K562 (cell line): ENCODE measurements around the gene KAZN. TPM values are rescaled to one million over a fixed set of nuclear protein-coding genes. Genes with fewer than 3 reads are reported as not detected.
A peak's percentile ranks its signal among the peaks of the same experiment; 100 is the strongest.

ENCODE experiments used
- BRCA1 ChIP-seq, 2 experiments: fragments of 450-650 bp in 1 of 2; sonication (generic) in 1 of 2; formaldehyde crosslinking in 1 of 2; IDR thresholded peaks; 2 replicates each; pipeline versions ENCODE4 v1.5.0 to v1.6.1; 2017 to 2020; ENCODE audit warnings: mild to moderate bottlenecking in 1 of 2, missing genetic modification reagents in 1 of 2
- CBX1 ChIP-seq: sonication (generic); IDR thresholded peaks from 2 replicates; pipeline ENCODE4 v1.6.1; 2016; ENCODE audit warnings: antibody characterized with exemption, low read depth, mild to moderate bottlenecking
- CBX3 ChIP-seq, 2 experiments: IDR thresholded peaks; 1 replicate in 1 of 2; 2 replicates in 1 of 2; pipeline ENCODE4 v1.6.1; 2012; ENCODE audit warnings: inconsistent platforms in 2 of 2, low read length in 2 of 2, borderline replicate concordance in 1 of 2, control low read depth in 1 of 2
- FIP1L1 ChIP-seq: fragments of 200-400 bp; formaldehyde crosslinking; IDR thresholded peaks from 2 replicates; pipeline ENCODE4 v1.6.1; 2018; ENCODE audit warnings: mild to moderate bottlenecking, low read depth, low read length; ENCODE audit not compliant: poor library complexity, severe bottlenecking
- HDAC3 ChIP-seq: fragments of 450-650 bp; IDR thresholded peaks from 2 replicates; pipeline ENCODE4 v1.6.1; 2018; ENCODE audit warnings: borderline replicate concordance, mild to moderate bottlenecking, moderate library complexity; ENCODE audit not compliant: partially characterized antibody
- HMGN3 ChIP-seq: IDR thresholded peaks from 2 replicates; pipeline ENCODE4 v1.6.1; 2011; ENCODE audit warnings: borderline replicate concordance, low read depth, mild to moderate bottlenecking, mixed read lengths, low read length; ENCODE audit not compliant: insufficient read length; ENCODE audit errors: extremely low read depth
- HNRNPUL1 ChIP-seq: fragments of 200-400 bp; formaldehyde crosslinking; IDR thresholded peaks from 2 replicates; pipeline ENCODE4 v1.6.1; 2017; ENCODE audit warnings: low read length
- KAT7 ChIP-seq: sonication (generic); formaldehyde crosslinking; IDR thresholded peaks from 2 replicates; pipeline ENCODE4 v1.8.0; 2022; ENCODE audit warnings: missing genetic modification reagents, mild to moderate bottlenecking, borderline replicate concordance
- KLF10 ChIP-seq: fragments of 250-450 bp; sonication (Bioruptor Pico); IDR thresholded peaks from 2 replicates; pipeline ENCODE4 v1.6.1; 2021; ENCODE audit warnings: matching md5 sums
- MCM5 ChIP-seq: fragments of 450-650 bp; IDR thresholded peaks from 2 replicates; pipeline ENCODE4 v1.6.1; 2016; ENCODE audit warnings: low read depth
- POU5F1 ChIP-seq: fragments of 150-350 bp; IDR thresholded peaks from 2 replicates; pipeline ENCODE4 v1.6.1; 2014; ENCODE audit warnings: borderline replicate concordance, low read length, low read depth, mild to moderate bottlenecking; ENCODE audit not compliant: partially characterized antibody
- RAD51 ChIP-seq: fragments of 450-650 bp; IDR thresholded peaks from 2 replicates; pipeline ENCODE4 v1.7.1; 2016; ENCODE audit warnings: low read depth, mild to moderate bottlenecking, borderline replicate concordance
- RNF2 ChIP-seq: sonication (generic); IDR thresholded peaks from 2 replicates; pipeline ENCODE4 v1.6.1; 2016
- SLC30A9 ChIP-seq: fragments of 250-450 bp; sonication (Bioruptor Pico); IDR thresholded peaks from 2 replicates; pipeline ENCODE4 v1.8.0; 2022; ENCODE audit warnings: mild to moderate bottlenecking, moderate library complexity
- SMARCA4 ChIP-seq: fragments of 450-650 bp; IDR thresholded peaks from 2 replicates; pipeline ENCODE4 v1.6.1; 2016
- ZNF133 ChIP-seq: fragments of 250-450 bp; sonication (Bioruptor Pico); IDR thresholded peaks from 2 replicates; pipeline ENCODE4 v1.4.0; 2020; ENCODE audit warnings: mild to moderate bottlenecking
- ZNF174 ChIP-seq: fragments of 250-450 bp; sonication (Bioruptor Pico); IDR thresholded peaks from 2 replicates; pipeline ENCODE4 v1.4.0; 2020; ENCODE audit warnings: mild to moderate bottlenecking
- ZNF24 ChIP-seq: fragments of 450-650 bp; IDR thresholded peaks from 2 replicates; pipeline ENCODE4 v1.6.1; 2016
- ZNF408 ChIP-seq: fragments of 250-450 bp; sonication (Bioruptor Pico); IDR thresholded peaks from 2 replicates; pipeline ENCODE4 v1.4.0; 2020; ENCODE audit warnings: low read depth, mild to moderate bottlenecking, moderate library complexity
- polyA plus RNA-seq, 8 experiments: library from polyadenylated mRNA; depleted of rRNA in 4 of 8; stranded (reverse) in 5 of 8; unstranded in 3 of 8; fragments of >200 nt; fragmentation: Nextera tagmentation in 2 of 8; fragmentation: Illumina TruSeq in 1 of 8; extraction: Ambion mirVana in 2 of 8; extraction: Trizol in 1 of 8; gene quantifications; 2 replicates each; pipeline versions ENCODE4 v1.2.1 to v1.2.3, GENCODE V29; 2011 to 2014; ENCODE audit warnings: inconsistent platforms in 1 of 8, missing spikeins in 1 of 8
- total RNA-seq, 7 experiments: library from RNA; depleted of rRNA in 6 of 7; stranded (reverse); fragments of >200 nt in 6 of 7; fragmentation: Illumina TruSeq in 2 of 7; extraction: Trizol in 2 of 7; gene quantifications; 2 replicates each; pipeline versions ENCODE4 v1.2.1 to v1.2.3, GENCODE V29; 2011 to 2021; ENCODE audit warnings: low replicate concordance in 1 of 7
- TF ChIP-seq, protein P1 (sequence below): fragments of 250-450 bp; sonication (Bioruptor Pico); IDR thresholded peaks from 2 replicates; pipeline ENCODE4 v1.4.0; 2020; ENCODE audit warnings: mild to moderate bottlenecking, moderate library complexity
- TF ChIP-seq, protein P2 (sequence below): fragments of 450-650 bp; IDR thresholded peaks from 2 replicates; pipeline ENCODE4 v1.6.1; 2016; ENCODE audit warnings: missing biosample characterization, missing genetic modification characterization
- TF ChIP-seq, protein P3 (sequence below): fragments of 450-650 bp; formaldehyde crosslinking; IDR thresholded peaks from 2 replicates; pipeline ENCODE4 v1.4.0; 2022; ENCODE audit warnings: missing genetic modification characterization
- TF ChIP-seq, protein P4 (sequence below): fragments of 250-450 bp; sonication (Bioruptor Pico); IDR thresholded peaks from 2 replicates; pipeline ENCODE4 v1.8.0; 2021; ENCODE audit warnings: moderate library complexity, mild to moderate bottlenecking, inconsistent platforms

KAZN gene
- total and polyA plus RNA-seq, 9 of the 15 experiments (the other 6 are each of a cell fraction or from before 2014, with no cell fraction given) = 2.1 to 21.6 (median 5.4) TPM

DNA sequence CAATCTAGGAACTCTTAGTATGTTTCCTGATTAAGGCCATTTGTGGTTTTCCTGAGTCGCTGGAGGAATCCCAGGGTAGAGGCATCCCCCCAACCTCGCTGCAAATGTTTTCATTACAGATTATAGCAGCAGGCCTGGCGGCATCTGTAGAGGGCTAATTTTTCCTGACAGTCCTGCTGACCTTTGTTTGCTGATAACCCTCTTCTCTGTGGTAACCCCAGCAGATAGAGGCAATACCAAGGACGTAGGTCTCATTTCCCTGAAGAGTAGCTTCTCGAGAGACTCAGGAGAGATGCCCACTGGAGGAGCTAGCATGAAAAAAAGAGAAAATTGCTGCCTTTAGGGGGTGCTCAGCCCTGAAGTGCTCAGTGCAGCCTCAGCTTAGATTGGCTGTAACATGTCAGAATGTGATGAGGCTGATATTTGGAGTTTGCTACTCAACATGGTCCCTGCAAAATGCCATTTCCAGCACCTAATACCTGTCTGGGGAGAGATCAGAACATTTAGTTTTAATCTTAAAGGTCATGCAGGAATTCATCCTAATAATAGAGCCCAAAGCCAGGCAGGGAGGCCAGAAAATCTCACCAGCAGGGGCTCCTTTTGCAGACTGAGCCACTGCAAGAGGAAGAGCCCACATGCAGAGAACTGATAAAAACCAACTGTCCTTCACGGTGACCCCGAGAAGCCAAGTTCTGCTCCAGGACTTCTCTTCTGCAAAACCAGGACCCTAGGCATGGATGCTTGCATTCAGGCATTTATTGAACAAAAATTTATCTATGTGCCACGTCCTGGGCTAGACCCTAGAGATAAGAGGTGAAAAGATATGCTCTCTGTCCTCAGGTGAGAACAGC, 184.5 kb downstream of the KAZN start (continued):
- no peak for TF ChIP-seq POU5F1
- no peak for TF ChIP-seq CBX1
- TF ChIP-seq, protein P1, sequence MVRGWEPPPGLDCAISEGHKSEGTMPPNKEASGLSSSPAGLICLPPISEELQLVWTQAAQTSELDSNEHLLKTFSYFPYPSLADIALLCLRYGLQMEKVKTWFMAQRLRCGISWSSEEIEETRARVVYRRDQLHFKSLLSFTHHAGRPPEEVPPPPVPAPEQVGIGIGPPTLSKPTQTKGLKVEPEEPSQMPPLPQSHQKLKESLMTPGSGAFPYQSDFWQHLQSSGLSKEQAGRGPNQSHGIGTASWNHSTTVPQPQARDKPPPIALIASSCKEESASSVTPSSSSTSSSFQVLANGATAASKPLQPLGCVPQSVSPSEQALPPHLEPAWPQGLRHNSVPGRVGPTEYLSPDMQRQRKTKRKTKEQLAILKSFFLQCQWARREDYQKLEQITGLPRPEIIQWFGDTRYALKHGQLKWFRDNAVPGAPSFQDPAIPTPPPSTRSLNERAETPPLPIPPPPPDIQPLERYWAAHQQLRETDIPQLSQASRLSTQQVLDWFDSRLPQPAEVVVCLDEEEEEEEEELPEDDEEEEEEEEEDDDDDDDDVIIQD (CRISPR knock-in tag) = no peak
- TF ChIP-seq ZNF24 = peak; percentile 22; the same call in 1 of the 2 replicates
- TF ChIP-seq FIP1L1 = no peak
- TF ChIP-seq, protein P2, sequence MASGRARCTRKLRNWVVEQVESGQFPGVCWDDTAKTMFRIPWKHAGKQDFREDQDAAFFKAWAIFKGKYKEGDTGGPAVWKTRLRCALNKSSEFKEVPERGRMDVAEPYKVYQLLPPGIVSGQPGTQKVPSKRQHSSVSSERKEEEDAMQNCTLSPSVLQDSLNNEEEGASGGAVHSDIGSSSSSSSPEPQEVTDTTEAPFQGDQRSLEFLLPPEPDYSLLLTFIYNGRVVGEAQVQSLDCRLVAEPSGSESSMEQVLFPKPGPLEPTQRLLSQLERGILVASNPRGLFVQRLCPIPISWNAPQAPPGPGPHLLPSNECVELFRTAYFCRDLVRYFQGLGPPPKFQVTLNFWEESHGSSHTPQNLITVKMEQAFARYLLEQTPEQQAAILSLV (tag) = no peak
- TF ChIP-seq HNRNPUL1 = no peak
- TF ChIP-seq, protein P3, sequence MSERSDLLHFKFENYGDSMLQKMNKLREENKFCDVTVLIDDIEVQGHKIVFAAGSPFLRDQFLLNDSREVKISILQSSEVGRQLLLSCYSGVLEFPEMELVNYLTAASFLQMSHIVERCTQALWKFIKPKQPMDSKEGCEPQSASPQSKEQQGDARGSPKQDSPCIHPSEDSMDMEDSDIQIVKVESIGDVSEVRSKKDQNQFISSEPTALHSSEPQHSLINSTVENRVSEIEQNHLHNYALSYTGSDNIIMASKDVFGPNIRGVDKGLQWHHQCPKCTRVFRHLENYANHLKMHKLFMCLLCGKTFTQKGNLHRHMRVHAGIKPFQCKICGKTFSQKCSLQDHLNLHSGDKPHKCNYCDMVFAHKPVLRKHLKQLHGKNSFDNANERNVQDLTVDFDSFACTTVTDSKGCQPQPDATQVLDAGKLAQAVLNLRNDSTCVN (CRISPR knock-in tag) = no peak
- TF ChIP-seq KAT7 (CRISPR knock-in tag) = no peak; the same call in 1 of the 2 replicates
- no peak for TF ChIP-seq HDAC3
- TF ChIP-seq ZNF133 = no peak
- TF ChIP-seq, protein P4, sequence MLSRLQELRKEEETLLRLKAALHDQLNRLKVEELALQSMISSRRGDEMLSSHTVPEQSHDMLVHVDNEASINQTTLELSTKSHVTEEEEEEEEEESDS (CRISPR knock-in tag) = no peak
- TF ChIP-seq CBX3 (IDR thresholded peaks at IDR 0.05; ENCODE audit: borderline replicate concordance in 1 of 2, low read length in 2 of 2) = no peak
- 0 out of 2 replicates have a peak, but pooled peaks have one; percentile 12 for TF ChIP-seq RAD51
- TF ChIP-seq RNF2 = peak; percentile 72; the same call in 1 of the 2 replicates
- TF ChIP-seq SLC30A9 (CRISPR knock-in tag) = no peak
- TF ChIP-seq KLF10 (CRISPR knock-in tag) = no peak
- TF ChIP-seq SMARCA4 = peak; percentile 80; the same call in 1 of the 2 replicates
- TF ChIP-seq BRCA1 (IDR thresholded peaks at IDR 0.05) = no peak
- TF ChIP-seq BRCA1 (CRISPR knock-in tag; IDR thresholded peaks at IDR 0.05) = no peak
- no peak for TF ChIP-seq ZNF408 (CRISPR knock-in tag)
- no peak for TF ChIP-seq ZNF174 (CRISPR knock-in tag)
- TF ChIP-seq MCM5 = no peak
- no peak for TF ChIP-seq HMGN3
